Measurements from ENCODE around the gene FHOD3. TPM values are rescaled to one million over a fixed set of nuclear protein-coding genes. Genes with fewer than 3 reads are reported as not detected.

Gene FHOD3
- total and polyA plus RNA-seq, 11 donors, result 109 to 532 (median 262) TPM

- H3K27me3 ChIP-seq, result no peaks in the 10 kb centered on the region
- no peak for ATAC-seq
- intact Hi-C loops (cut with DNase I), result loop anchor here in 4 of 10 donors (10.0 kb wide), 2 partner anchors 57 to 373 kb away; partner anchors contain the start of gene FHOD3 (in 3 of the 4)
- no peak overlapping the region for H3K27ac ChIP-seq
- H3K9me3 ChIP-seq, result no peaks in the 10 kb centered on the region
- TF ChIP-seq CTCF (IDR thresholded peaks at IDR 0.05) (no peak), POLR2A (IDR thresholded peaks at IDR 0.05) (no peak)
- no peak for DNase-seq
- no peaks in the 10 kb centered on the region for H3K36me3 ChIP-seq
- H3K4me3 ChIP-seq, result no peak overlapping the region
- WGBS, 4 donors, result 84 to 86% (median 85%) methylated on average over 1 of the region's 1 CpG
- peaks cover 0 to 22% (median 6%) of the 10 kb centered on the region in 12 donors for H3K4me1 ChIP-seq
These were observed 370.3 kb downstream of the FHOD3 start for GRCh38 chr18:36667811-36668210.

- intact Hi-C loops (cut with DNase I), result loop anchor here in 4 of 10 donors (10.0 kb wide), 2 partner anchors 56 to 374 kb away; partner anchors contain the start of gene FHOD3 (in 3 of the 4)
- no peak overlapping the region for H3K4me3 ChIP-seq
- H3K4me1 ChIP-seq, result peaks cover 0 to 23% (median 4%) of the 10 kb centered on the region in 12 donors
- H3K36me3 ChIP-seq, result no peaks in the 10 kb centered on the region
- H3K9me3 ChIP-seq, result no peaks in the 10 kb centered on the region
- DNase-seq, result no peak
- 88 to 98% (median 91%) methylated on average over 1 of the region's 1 CpG for WGBS, 4 donors
- ATAC-seq, result no peak
- no peaks in the 10 kb centered on the region for H3K27me3 ChIP-seq
- no peak overlapping the region for H3K27ac ChIP-seq
- no peak for TF ChIP-seq POLR2A (IDR thresholded peaks at IDR 0.05)
- TF ChIP-seq CTCF (IDR thresholded peaks at IDR 0.05), result no peak
These were observed 370.8 kb downstream of the FHOD3 start for GRCh38 chr18:36668349-36668748.

GRCh38 chr18:36672437-36673344, 375.2 kb downstream of the FHOD3 start:
- WGBS, 4 donors, result 53 to 67% (median 59%) methylated on average over 11 of the region's 11 CpGs

More at GRCh38 chr18:36672437-36673344, 375.2 kb downstream of the FHOD3 start:
- Histone ChIP-seq H3K9me3 (peaks cover 0 to 13% (median 3%) of the 10 kb centered on the region in 12 donors), H3K4me1 (peaks cover 0 to 18% (median 0%) of the 10 kb centered on the region in 12 donors), H3K27ac (peak overlapping the region in 2 of 12 donors; percentile 5 to 21), H3K27me3 (no peaks in the 10 kb centered on the region), H3K4me3 (peak overlapping the region in 5 of 12 donors; percentile 2 to 40 (median 7)), H3K36me3 (peaks cover 0 to 6% (median 0%) of the 10 kb centered on the region in 9 donors)
- intact Hi-C loops (cut with DNase I), result no loop called here
- ATAC-seq (peak in 3 of 4 donors; percentile 32 to 47 (median 36)), DNase-seq (peak in 1 of 5 donors; percentile 26)
- TF ChIP-seq POLR2A (IDR thresholded peaks at IDR 0.05), result no peak
- no peak for TF ChIP-seq CTCF (IDR thresholded peaks at IDR 0.05)
